ENCODE data around the gene TFF3. TPM values are rescaled to one million over a fixed set of nuclear protein-coding genes. Genes with fewer than 3 reads are reported as not detected.

TFF3 gene
- total and polyA plus RNA-seq, 2 experiments from 2014 or later = 1.2 to 3.3 TPM

GRCh38 chr21:42300956-42301355 is 14.3 kb downstream of the TFF3 start:
- Histone ChIP-seq H3K4me1 (ENCODE audit: insufficient read depth) (no peaks in the 10 kb centered on the region), H3K4me2 (no peak overlapping the region), H2AFZ (no peak overlapping the region), H3F3A (replicated peaks; ENCODE audit: low read depth) (no peaks in the 10 kb centered on the region), H3K27ac (ENCODE audit: low read depth) (no peak overlapping the region), H4K20me1 (replicated peaks; ENCODE audit: insufficient read depth) (no peaks in the 10 kb centered on the region), H3K4me3 (no peak overlapping the region), H3K9me2 (ENCODE audit: insufficient read depth) (no peaks in the 10 kb centered on the region), H3K27me3 (ENCODE audit: insufficient read depth) (no peaks in the 10 kb centered on the region), H3K36me3 (ENCODE audit: insufficient read depth) (no peaks in the 10 kb centered on the region), H3K79me2 (replicated peaks; ENCODE audit: insufficient read depth) (no peaks in the 10 kb centered on the region)
- peaks cover 13% of the 10 kb centered on the region for H3K27me3 Mint-ChIP-seq (ENCODE audit: insufficient read depth, low read depth, poor library complexity)
- no peak overlapping the region for H3K27ac Mint-ChIP-seq
- peaks cover 9% of the 10 kb centered on the region; the same call in 2 of the 3 replicates for H3K4me1 Mint-ChIP-seq
- H3K4me3 Mint-ChIP-seq = no peak overlapping the region
- no peaks in the 10 kb centered on the region for H3K9me3 Mint-ChIP-seq
- no peak for TF ChIP-seq CTCF (conservative IDR thresholded peaks at IDR 0.05; ENCODE audit: low read depth in 2 of 2)
- TF ChIP-seq NANOG (IDR thresholded peaks at IDR 0.05; ENCODE audit: borderline replicate concordance) = no peak
- no peak for TF ChIP-seq ZNF114 (CRISPR knock-in tag; IDR thresholded peaks at IDR 0.05)
- no peak for TF ChIP-seq STAT1 (IDR thresholded peaks at IDR 0.05; ENCODE audit: unreplicated experiment)
- TF ChIP-seq REST (IDR thresholded peaks at IDR 0.05; ENCODE audit: unreplicated experiment) = no peak
- no peak for TF ChIP-seq ZNF462 (CRISPR knock-in tag; IDR thresholded peaks at IDR 0.05)
- TF ChIP-seq POLR2AphosphoS5 (IDR thresholded peaks at IDR 0.05; ENCODE audit: low read depth) = no peak
- DNase-seq (ENCODE audit: low spot score) = no peak
- ATAC-seq = no peak
- H3K36me3 Mint-ChIP-seq (ENCODE audit: low read depth) = no peaks in the 10 kb centered on the region

Data from GM23338 (cell line).